ENCODE data around the gene ADAM19. TPM values are rescaled to one million over a fixed set of nuclear protein-coding genes. Genes with fewer than 3 reads are reported as not detected.

Gene ADAM19
- polyA plus RNA-seq, 1 donor from 2014 or later = 9.9 TPM

DNA sequence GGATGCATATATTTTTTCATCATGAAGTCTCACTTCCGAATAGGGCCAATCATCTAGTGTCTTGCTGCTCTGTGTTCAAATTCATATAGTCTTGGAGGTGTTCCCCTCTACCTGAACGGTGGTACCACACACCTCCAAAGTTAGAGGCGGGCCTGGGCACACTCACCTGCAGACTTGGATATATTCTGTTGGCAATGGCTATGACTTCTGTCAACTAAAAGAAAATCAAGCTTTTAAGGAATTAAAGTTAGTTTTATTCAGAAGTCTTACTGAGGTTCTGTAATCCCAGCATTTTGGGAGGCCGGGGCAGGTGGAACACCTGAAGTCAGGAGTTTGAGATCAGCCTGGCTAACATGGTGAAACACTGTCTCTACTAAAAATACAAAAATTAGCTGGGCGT lies 118.2 kb downstream of the ADAM19 start:
- TF ChIP-seq RAD21 (conservative IDR thresholded peaks at IDR 0.05) = no peak
- no peak for TF ChIP-seq SMC3 (conservative IDR thresholded peaks at IDR 0.05; ENCODE audit: poor library complexity)
- no peak for TF ChIP-seq EZH2 (IDR thresholded peaks at IDR 0.05; ENCODE audit: borderline replicate concordance, insufficient read depth, low read length, poor library complexity, severe bottlenecking)
- TF ChIP-seq, protein P1, sequence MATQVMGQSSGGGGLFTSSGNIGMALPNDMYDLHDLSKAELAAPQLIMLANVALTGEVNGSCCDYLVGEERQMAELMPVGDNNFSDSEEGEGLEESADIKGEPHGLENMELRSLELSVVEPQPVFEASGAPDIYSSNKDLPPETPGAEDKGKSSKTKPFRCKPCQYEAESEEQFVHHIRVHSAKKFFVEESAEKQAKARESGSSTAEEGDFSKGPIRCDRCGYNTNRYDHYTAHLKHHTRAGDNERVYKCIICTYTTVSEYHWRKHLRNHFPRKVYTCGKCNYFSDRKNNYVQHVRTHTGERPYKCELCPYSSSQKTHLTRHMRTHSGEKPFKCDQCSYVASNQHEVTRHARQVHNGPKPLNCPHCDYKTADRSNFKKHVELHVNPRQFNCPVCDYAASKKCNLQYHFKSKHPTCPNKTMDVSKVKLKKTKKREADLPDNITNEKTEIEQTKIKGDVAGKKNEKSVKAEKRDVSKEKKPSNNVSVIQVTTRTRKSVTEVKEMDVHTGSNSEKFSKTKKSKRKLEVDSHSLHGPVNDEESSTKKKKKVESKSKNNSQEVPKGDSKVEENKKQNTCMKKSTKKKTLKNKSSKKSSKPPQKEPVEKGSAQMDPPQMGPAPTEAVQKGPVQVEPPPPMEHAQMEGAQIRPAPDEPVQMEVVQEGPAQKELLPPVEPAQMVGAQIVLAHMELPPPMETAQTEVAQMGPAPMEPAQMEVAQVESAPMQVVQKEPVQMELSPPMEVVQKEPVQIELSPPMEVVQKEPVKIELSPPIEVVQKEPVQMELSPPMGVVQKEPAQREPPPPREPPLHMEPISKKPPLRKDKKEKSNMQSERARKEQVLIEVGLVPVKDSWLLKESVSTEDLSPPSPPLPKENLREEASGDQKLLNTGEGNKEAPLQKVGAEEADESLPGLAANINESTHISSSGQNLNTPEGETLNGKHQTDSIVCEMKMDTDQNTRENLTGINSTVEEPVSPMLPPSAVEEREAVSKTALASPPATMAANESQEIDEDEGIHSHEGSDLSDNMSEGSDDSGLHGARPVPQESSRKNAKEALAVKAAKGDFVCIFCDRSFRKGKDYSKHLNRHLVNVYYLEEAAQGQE (IDR thresholded peaks at IDR 0.05; ENCODE audit: borderline replicate concordance) = no peak
- TF ChIP-seq, protein P2, sequence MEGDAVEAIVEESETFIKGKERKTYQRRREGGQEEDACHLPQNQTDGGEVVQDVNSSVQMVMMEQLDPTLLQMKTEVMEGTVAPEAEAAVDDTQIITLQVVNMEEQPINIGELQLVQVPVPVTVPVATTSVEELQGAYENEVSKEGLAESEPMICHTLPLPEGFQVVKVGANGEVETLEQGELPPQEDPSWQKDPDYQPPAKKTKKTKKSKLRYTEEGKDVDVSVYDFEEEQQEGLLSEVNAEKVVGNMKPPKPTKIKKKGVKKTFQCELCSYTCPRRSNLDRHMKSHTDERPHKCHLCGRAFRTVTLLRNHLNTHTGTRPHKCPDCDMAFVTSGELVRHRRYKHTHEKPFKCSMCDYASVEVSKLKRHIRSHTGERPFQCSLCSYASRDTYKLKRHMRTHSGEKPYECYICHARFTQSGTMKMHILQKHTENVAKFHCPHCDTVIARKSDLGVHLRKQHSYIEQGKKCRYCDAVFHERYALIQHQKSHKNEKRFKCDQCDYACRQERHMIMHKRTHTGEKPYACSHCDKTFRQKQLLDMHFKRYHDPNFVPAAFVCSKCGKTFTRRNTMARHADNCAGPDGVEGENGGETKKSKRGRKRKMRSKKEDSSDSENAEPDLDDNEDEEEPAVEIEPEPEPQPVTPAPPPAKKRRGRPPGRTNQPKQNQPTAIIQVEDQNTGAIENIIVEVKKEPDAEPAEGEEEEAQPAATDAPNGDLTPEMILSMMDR (IDR thresholded peaks at IDR 0.05; ENCODE audit: poor library complexity, severe bottlenecking) = no peak
- no peak for TF ChIP-seq MXI1 (conservative IDR thresholded peaks at IDR 0.05; ENCODE audit: poor library complexity, severe bottlenecking)
- TF ChIP-seq POLR2AphosphoS5 (IDR thresholded peaks at IDR 0.05) = no peak
- no peak for TF ChIP-seq TAF1 (IDR thresholded peaks at IDR 0.05; ENCODE audit: low read depth)
- TF ChIP-seq EP300 (conservative IDR thresholded peaks at IDR 0.05; ENCODE audit: poor library complexity, severe bottlenecking) = no peak
- Histone ChIP-seq H3F3A (ENCODE audit: insufficient read depth, low read length, poor library complexity, severe bottlenecking) (no peaks in the 10 kb centered on the region), H3K79me2 (replicated peaks; ENCODE audit: insufficient read depth, low read length) (no peaks in the 10 kb centered on the region), H2AFZ (ENCODE audit: low read depth, low read length) (no peak overlapping the region), H3K36me3 (ENCODE audit: insufficient read depth, low read length) (no peaks in the 10 kb centered on the region), H3K9ac (ENCODE audit: low read length) (no peak overlapping the region), H3K27me3 (ENCODE audit: insufficient read depth, low read depth, low read length) (peaks cover 33% of the 10 kb centered on the region), H3K9me3 (ENCODE audit: low read length) (no peaks in the 10 kb centered on the region), H4K20me1 (ENCODE audit: insufficient read depth) (no peaks in the 10 kb centered on the region), H3K4me2 (ENCODE audit: low read length) (no peak overlapping the region), H3K27ac (ENCODE audit: low read length) (no peak overlapping the region), H3K9me2 (ENCODE audit: insufficient read depth, low read length) (no peaks in the 10 kb centered on the region), H3K4me3 (ENCODE audit: low read length) (no peak overlapping the region)

DNA sequence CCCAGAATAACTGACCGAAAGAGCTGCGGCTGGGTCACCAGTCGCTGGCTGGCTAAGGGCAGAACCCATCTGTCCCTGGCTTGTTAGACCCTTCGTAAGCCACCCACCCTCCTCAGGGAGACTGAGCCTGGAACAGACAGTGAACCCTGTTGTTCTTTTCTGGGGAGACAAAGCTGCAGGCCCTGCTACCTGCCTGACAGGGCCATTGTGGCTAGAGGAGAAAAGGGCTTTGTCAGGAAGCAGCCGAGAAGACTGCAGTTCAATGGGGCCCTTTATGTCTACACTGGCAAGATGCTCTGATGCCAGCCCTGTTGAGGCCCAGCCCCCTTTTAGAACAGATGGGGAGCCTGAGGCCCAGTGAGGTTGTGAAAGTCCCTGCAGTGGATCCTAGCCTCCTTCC lies 119.3 kb downstream of the ADAM19 start:
- H3K9ac ChIP-seq (ENCODE audit: low read length) = no peak overlapping the region
- no peak overlapping the region for H3K4me3 ChIP-seq (ENCODE audit: low read length)
- peaks cover 29% of the 10 kb centered on the region for H3K27me3 ChIP-seq (ENCODE audit: insufficient read depth, low read depth, low read length)
- no peak for TF ChIP-seq EZH2 (IDR thresholded peaks at IDR 0.05; ENCODE audit: borderline replicate concordance, insufficient read depth, low read length, poor library complexity, severe bottlenecking)
- TF ChIP-seq POLR2AphosphoS5 (IDR thresholded peaks at IDR 0.05) = no peak
- TF ChIP-seq, protein P1 (IDR thresholded peaks at IDR 0.05; ENCODE audit: borderline replicate concordance) = no peak
- no peak for TF ChIP-seq RAD21 (conservative IDR thresholded peaks at IDR 0.05)
- TF ChIP-seq, protein P2 (IDR thresholded peaks at IDR 0.05; ENCODE audit: poor library complexity, severe bottlenecking) = no peak
- TF ChIP-seq SMC3 (conservative IDR thresholded peaks at IDR 0.05; ENCODE audit: poor library complexity) = no peak
- TF ChIP-seq EP300 (conservative IDR thresholded peaks at IDR 0.05; ENCODE audit: poor library complexity, severe bottlenecking) = no peak
- no peak for TF ChIP-seq MXI1 (conservative IDR thresholded peaks at IDR 0.05; ENCODE audit: poor library complexity, severe bottlenecking)
- no peak for TF ChIP-seq TAF1 (IDR thresholded peaks at IDR 0.05; ENCODE audit: low read depth)
- H2AFZ ChIP-seq (ENCODE audit: low read depth, low read length) = no peak overlapping the region
- no peaks in the 10 kb centered on the region for H3K9me3 ChIP-seq (ENCODE audit: low read length)
- H3K27ac ChIP-seq (ENCODE audit: low read length) = no peak overlapping the region
- no peaks in the 10 kb centered on the region for H3K79me2 ChIP-seq (replicated peaks; ENCODE audit: insufficient read depth, low read length)
- H3K4me2 ChIP-seq (ENCODE audit: low read length) = no peak overlapping the region
- H4K20me1 ChIP-seq (ENCODE audit: insufficient read depth) = no peaks in the 10 kb centered on the region
- no peaks in the 10 kb centered on the region for H3K9me2 ChIP-seq (ENCODE audit: insufficient read depth, low read length)
- H3K36me3 ChIP-seq (ENCODE audit: insufficient read depth, low read length) = no peaks in the 10 kb centered on the region
- no peaks in the 10 kb centered on the region for H3F3A ChIP-seq (ENCODE audit: insufficient read depth, low read length, poor library complexity, severe bottlenecking)
